H1 (cell line): Measurements from ENCODE around the gene GBF1. TPM values are rescaled to one million over a fixed set of nuclear protein-coding genes. Genes with fewer than 3 reads are reported as not detected.

ENCODE experiments used
- CHD7 ChIP-seq: fragments of 300-600 bp; sonication (generic); IDR thresholded peaks from 2 replicates; pipeline ENCODE4 v1.7.1; 2012; ENCODE audit warnings: low read length, moderate library complexity, mild to moderate bottlenecking, inconsistent platforms; ENCODE audit not compliant: insufficient replicate concordance
- SP4 ChIP-seq: IDR thresholded peaks from 2 replicates; pipeline ENCODE4 v1.6.1; 2012; ENCODE audit warnings: low read length, inconsistent platforms
- polyA plus RNA-seq, 7 experiments: library from polyadenylated mRNA; depleted of rRNA in 3 of 7; stranded (reverse) in 5 of 7; unstranded in 2 of 7; fragments of >200 nt in 5 of 7; fragments of 200-250 nt in 2 of 7; gene quantifications; 1 replicate in 5 of 7; 2 replicates in 1 of 7; 4 replicates in 1 of 7; pipeline versions ENCODE4 v1.2.1 to v1.2.3, GENCODE V29; 2011 to 2013; ENCODE audit warnings: missing spikeins in 2 of 7, mixed read lengths in 2 of 7
- total RNA-seq: library from RNA; stranded (reverse); fragmentation: NEBNext Ultra II Directional; extraction: Animal tissue kit (Norgen Biotek cat#: 25700); gene quantifications from 2 replicates; pipeline ENCODE4 v1.2.1, GENCODE V29; 2021

GBF1 gene
- total and polyA plus RNA-seq, 2 of the 8 experiments (the other 6 are each of a cell fraction or from before 2014, with no cell fraction given) = 11.0 to 25.5 TPM

GRCh38 chr10:102266670-102267069, 21.3 kb downstream of the GBF1 start (continued):
- TF ChIP-seq CHD7 (no peak), SP4 (no peak)
